LNCAP (cell line): ENCODE data around the gene USP15.

ENCODE experiments used
- TF ChIP-seq, protein P1 (sequence below): fragments of 450-650 bp; IDR thresholded peaks from 2 replicates; pipeline ENCODE4 v1.5.1; 2017; ENCODE audit warnings: mild to moderate bottlenecking

USP15 gene

GRCh38 chr12:62264706-62265105 lies 4.5 kb downstream of the USP15 start:
- TF ChIP-seq, protein P1, sequence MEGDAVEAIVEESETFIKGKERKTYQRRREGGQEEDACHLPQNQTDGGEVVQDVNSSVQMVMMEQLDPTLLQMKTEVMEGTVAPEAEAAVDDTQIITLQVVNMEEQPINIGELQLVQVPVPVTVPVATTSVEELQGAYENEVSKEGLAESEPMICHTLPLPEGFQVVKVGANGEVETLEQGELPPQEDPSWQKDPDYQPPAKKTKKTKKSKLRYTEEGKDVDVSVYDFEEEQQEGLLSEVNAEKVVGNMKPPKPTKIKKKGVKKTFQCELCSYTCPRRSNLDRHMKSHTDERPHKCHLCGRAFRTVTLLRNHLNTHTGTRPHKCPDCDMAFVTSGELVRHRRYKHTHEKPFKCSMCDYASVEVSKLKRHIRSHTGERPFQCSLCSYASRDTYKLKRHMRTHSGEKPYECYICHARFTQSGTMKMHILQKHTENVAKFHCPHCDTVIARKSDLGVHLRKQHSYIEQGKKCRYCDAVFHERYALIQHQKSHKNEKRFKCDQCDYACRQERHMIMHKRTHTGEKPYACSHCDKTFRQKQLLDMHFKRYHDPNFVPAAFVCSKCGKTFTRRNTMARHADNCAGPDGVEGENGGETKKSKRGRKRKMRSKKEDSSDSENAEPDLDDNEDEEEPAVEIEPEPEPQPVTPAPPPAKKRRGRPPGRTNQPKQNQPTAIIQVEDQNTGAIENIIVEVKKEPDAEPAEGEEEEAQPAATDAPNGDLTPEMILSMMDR = no peak

- TF ChIP-seq, protein P1 = no peak
Measured at GRCh38 chr12:62265511-62265910, 5.3 kb downstream of the USP15 start.

DNA sequence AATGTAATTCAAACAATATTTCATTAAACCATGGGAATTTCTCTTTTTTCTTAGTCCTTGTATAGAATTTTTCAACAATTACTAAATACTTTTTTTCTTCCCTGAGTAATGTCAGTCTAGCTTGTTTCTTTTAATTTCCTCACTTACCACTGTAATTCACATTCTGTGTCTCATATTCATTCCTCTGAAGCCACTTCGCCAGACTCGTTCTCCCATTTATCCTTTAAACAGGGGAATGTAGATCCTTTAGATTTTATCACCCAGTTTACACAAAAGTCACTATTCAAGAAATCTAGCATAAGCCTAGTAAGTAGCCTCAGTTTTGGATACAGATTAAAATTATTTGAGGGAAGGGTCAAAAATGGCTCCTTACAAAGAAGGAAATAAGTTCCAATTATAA lies 6.8 kb downstream of the USP15 start:
- TF ChIP-seq, protein P1 = no peak

GRCh38 chr12:62267480-62267879 lies 7.3 kb downstream of the USP15 start:
- TF ChIP-seq, protein P1 = no peak

DNA sequence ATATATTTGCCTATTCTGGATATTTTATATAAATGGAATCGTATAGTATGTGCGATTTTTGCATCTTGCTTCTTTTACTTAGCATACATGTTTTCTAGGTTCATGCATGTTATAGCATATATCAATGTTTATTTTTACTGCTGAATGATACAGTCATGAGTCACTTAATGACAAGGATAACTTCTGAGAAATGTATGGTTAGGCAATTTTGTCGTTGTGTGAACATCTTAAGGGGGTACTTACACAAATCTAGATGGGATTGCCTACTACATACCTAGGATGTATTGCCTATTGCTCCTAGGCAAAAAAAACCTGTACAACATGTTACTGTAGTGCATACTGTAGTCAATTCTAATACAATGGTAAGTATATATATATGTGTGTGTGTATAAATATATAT lies 8.8 kb downstream of the USP15 start:
- TF ChIP-seq, protein P1 = no peak

- TF ChIP-seq, protein P1 = no peak
Measured at GRCh38 chr12:62269464-62270228, 9.4 kb downstream of the USP15 start.

GRCh38 chr12:62270384-62270783 lies 10.2 kb downstream of the USP15 start:
- TF ChIP-seq, protein P1 = no peak

DNA sequence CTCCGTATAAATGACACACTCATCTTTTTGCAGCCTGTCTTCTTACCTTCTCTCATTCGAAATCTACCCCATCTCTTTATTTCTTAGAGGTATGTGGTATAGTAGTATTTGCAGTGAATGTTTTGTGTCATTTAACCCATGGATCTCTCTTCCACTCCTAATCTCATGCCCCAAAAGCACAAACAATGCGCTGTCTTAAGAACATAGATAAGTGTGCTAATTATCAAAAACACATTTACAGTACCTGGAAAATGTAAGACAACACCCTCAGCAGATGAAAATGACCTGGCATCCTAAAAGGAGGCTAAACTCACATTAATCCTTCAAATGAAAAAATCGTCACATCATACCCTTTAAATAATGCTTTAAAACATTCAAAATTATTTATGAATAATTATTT lies 10.7 kb downstream of the USP15 start:
- TF ChIP-seq, protein P1 = no peak
